Mesendoderm (in vitro differentiated cells): ENCODE data around the gene TAS2R40.

Source experiments
- DNase-seq: peaks from one replicate; pipeline ENCODE4 v3.0.0; 2013
- H2AK5ac ChIP-seq: 2 replicates; pipeline ENCODE4 v1.6.1; 2013; ENCODE audit warnings: low read length, inconsistent platforms
- H2BK120ac ChIP-seq: 2 replicates; pipeline ENCODE4 v1.6.1; 2013; ENCODE audit warnings: low read depth, mild to moderate bottlenecking, low read length, moderate library complexity, mixed read lengths
- H2BK15ac ChIP-seq: replicated peaks from 2 replicates; pipeline ENCODE4 v1.6.1; 2013; ENCODE audit warnings: low read depth, mild to moderate bottlenecking, moderate library complexity
- H2BK5ac ChIP-seq: 2 replicates; pipeline ENCODE4 v1.6.1; 2013; ENCODE audit warnings: low read length, inconsistent platforms
- H3K18ac ChIP-seq: 2 replicates; pipeline ENCODE4 v1.6.1; 2013; ENCODE audit warnings: mild to moderate bottlenecking, low read length, mixed read lengths
- H3K23ac ChIP-seq: one replicate; pipeline ENCODE4 v1.6.1; 2013; ENCODE audit warnings: low read length
- H3K27ac ChIP-seq: 2 replicates; pipeline ENCODE4 v1.5.1; 2013; ENCODE audit warnings: low read depth, mild to moderate bottlenecking, inconsistent platforms, low read length, moderate library complexity
- H3K27me3 ChIP-seq: 2 replicates; pipeline ENCODE4 v1.6.1; 2013; ENCODE audit warnings: low read length, control low read depth, mild to moderate bottlenecking, inconsistent platforms; ENCODE audit not compliant: insufficient read depth, poor library complexity
- H3K36me3 ChIP-seq: 2 replicates; pipeline ENCODE4 v1.6.1; 2013; ENCODE audit warnings: low read length, inconsistent platforms; ENCODE audit not compliant: control insufficient read depth, insufficient read depth
- H3K4ac ChIP-seq: one replicate; pipeline ENCODE4 v1.6.1; 2013; ENCODE audit warnings: low read depth, mild to moderate bottlenecking, low read length, moderate library complexity
- H3K4me1 ChIP-seq: 2 replicates; pipeline ENCODE4 v1.6.1; 2013; ENCODE audit warnings: low read depth, low read length, inconsistent platforms; ENCODE audit not compliant: control insufficient read depth
- H3K4me2 ChIP-seq: 2 replicates; pipeline ENCODE4 v1.6.1; 2013; ENCODE audit warnings: low read length
- H3K4me3 ChIP-seq: 2 replicates; pipeline ENCODE4 v1.5.1; 2013; ENCODE audit warnings: mild to moderate bottlenecking, low read length
- H3K56ac ChIP-seq: one replicate; pipeline ENCODE4 v1.6.1; 2013; ENCODE audit warnings: low read length
- H3K79me1 ChIP-seq: 2 replicates; pipeline ENCODE4 v1.6.1; 2013; ENCODE audit warnings: low read length, inconsistent platforms
- H3K79me2 ChIP-seq: 2 replicates; pipeline ENCODE4 v1.6.1; 2013; ENCODE audit warnings: mild to moderate bottlenecking, low read length; ENCODE audit not compliant: control insufficient read depth, insufficient read depth
- H3K9ac ChIP-seq: 2 replicates; pipeline ENCODE4 v1.6.1; 2013; ENCODE audit warnings: low read length, inconsistent platforms
- H4K5ac ChIP-seq: one replicate; pipeline ENCODE4 v1.6.1; 2013; ENCODE audit warnings: low read length
- H4K8ac ChIP-seq: one replicate; pipeline ENCODE4 v1.6.1; 2013; ENCODE audit warnings: low read depth, mild to moderate bottlenecking, control low read depth, low read length, moderate library complexity
- WGBS: extraction: QIAGEN DNeasy Blood & Tissue Kit; methylation state at CpG from one replicate; pipeline ENCODE4 v1.1.7; 2013; ENCODE audit warnings: low lambda C conversion rate, missing lambda C conversion rate; ENCODE audit not compliant: insufficient coverage; ENCODE audit errors: extremely low coverage; 5-methylcytosine and 5-hydroxymethylcytosine counted together

The TAS2R40 gene

GRCh38 chr7:143234533-143234875 lies 12.7 kb downstream of the TAS2R40 start:
- Histone ChIP-seq H3K4me1 (no peaks in the 10 kb centered on the region), H3K4ac (no peak overlapping the region), H2BK5ac (no peak overlapping the region), H3K4me2 (no peak overlapping the region), H3K18ac (no peak overlapping the region), H3K4me3 (no peak overlapping the region), H3K79me2 (no peaks in the 10 kb centered on the region), H2AK5ac (no peak overlapping the region), H3K56ac (no peak overlapping the region), H3K9ac (no peak overlapping the region), H2BK120ac (no peak overlapping the region), H4K5ac (no peak overlapping the region), H2BK15ac (no peak overlapping the region), H3K79me1 (no peaks in the 10 kb centered on the region), H3K23ac (no peak overlapping the region), H3K27ac (no peak overlapping the region), H3K27me3 (no peaks in the 10 kb centered on the region), H4K8ac (no peak overlapping the region), H3K36me3 (no peaks in the 10 kb centered on the region)
- WGBS = no CpG with 5 or more reads among the region's 3 CpGs
- DNase-seq = no peak

- H2BK15ac ChIP-seq = no peak overlapping the region
- no peak overlapping the region for H4K8ac ChIP-seq
- no peak overlapping the region for H4K5ac ChIP-seq
- no peak overlapping the region for H3K56ac ChIP-seq
- no peak overlapping the region for H2BK5ac ChIP-seq
- no peak overlapping the region for H3K4me2 ChIP-seq
- no peaks in the 10 kb centered on the region for H3K27me3 ChIP-seq
- WGBS = no CpG with 5 or more reads among the region's 1 CpG
- H3K4me3 ChIP-seq = no peak overlapping the region
- H3K36me3 ChIP-seq = no peaks in the 10 kb centered on the region
- no peak overlapping the region for H3K18ac ChIP-seq
- H3K79me1 ChIP-seq = no peaks in the 10 kb centered on the region
- H3K27ac ChIP-seq = no peak overlapping the region
- H2BK120ac ChIP-seq = no peak overlapping the region
- no peak for DNase-seq
- no peak overlapping the region for H3K4ac ChIP-seq
- no peaks in the 10 kb centered on the region for H3K79me2 ChIP-seq
- H3K4me1 ChIP-seq = no peaks in the 10 kb centered on the region
- no peak overlapping the region for H2AK5ac ChIP-seq
- H3K23ac ChIP-seq = no peak overlapping the region
- no peak overlapping the region for H3K9ac ChIP-seq
Observed at GRCh38 chr7:143235561-143235960, 13.7 kb downstream of the TAS2R40 start.

GRCh38 chr7:143236408-143236990 lies 14.7 kb downstream of the TAS2R40 start:
- Histone ChIP-seq H3K4me2 (no peak overlapping the region), H3K79me1 (no peaks in the 10 kb centered on the region), H4K8ac (no peak overlapping the region), H3K79me2 (no peaks in the 10 kb centered on the region), H2BK15ac (no peak overlapping the region), H3K4ac (no peak overlapping the region), H3K4me3 (no peak overlapping the region), H3K56ac (no peak overlapping the region), H3K27me3 (no peaks in the 10 kb centered on the region), H2AK5ac (no peak overlapping the region), H4K5ac (no peak overlapping the region), H3K23ac (no peak overlapping the region), H3K4me1 (no peaks in the 10 kb centered on the region), H3K36me3 (no peaks in the 10 kb centered on the region), H3K27ac (no peak overlapping the region), H2BK5ac (no peak overlapping the region), H3K9ac (no peak overlapping the region), H2BK120ac (no peak overlapping the region), H3K18ac (no peak overlapping the region)
- DNase-seq = no peak
- no CpG with 5 or more reads among the region's 3 CpGs for WGBS

- Histone ChIP-seq H3K4me2 (no peak overlapping the region), H3K23ac (no peak overlapping the region), H3K4ac (no peak overlapping the region), H3K56ac (no peak overlapping the region), H3K18ac (no peak overlapping the region), H3K79me1 (no peaks in the 10 kb centered on the region), H2BK120ac (no peak overlapping the region), H2BK5ac (no peak overlapping the region), H3K36me3 (no peaks in the 10 kb centered on the region), H4K5ac (no peak overlapping the region), H3K79me2 (no peaks in the 10 kb centered on the region), H2AK5ac (no peak overlapping the region), H3K4me1 (no peaks in the 10 kb centered on the region), H3K27me3 (no peaks in the 10 kb centered on the region), H3K27ac (no peak overlapping the region), H3K4me3 (no peak overlapping the region), H2BK15ac (no peak overlapping the region), H3K9ac (no peak overlapping the region), H4K8ac (no peak overlapping the region)
- no peak for DNase-seq
Observed at GRCh38 chr7:143237366-143237765, 15.5 kb downstream of the TAS2R40 start.

GRCh38 chr7:143238289-143238980 lies 16.6 kb downstream of the TAS2R40 start:
- H3K79me1 ChIP-seq = no peaks in the 10 kb centered on the region
- H3K4me2 ChIP-seq = no peak overlapping the region
- H3K79me2 ChIP-seq = no peaks in the 10 kb centered on the region
- H3K27ac ChIP-seq = no peak overlapping the region
- no peak overlapping the region for H3K4ac ChIP-seq
- no peaks in the 10 kb centered on the region for H3K36me3 ChIP-seq
- no peak overlapping the region for H3K56ac ChIP-seq
- no peak overlapping the region for H2AK5ac ChIP-seq
- no peak overlapping the region for H2BK15ac ChIP-seq
- no peak overlapping the region for H3K23ac ChIP-seq
- H3K27me3 ChIP-seq = no peaks in the 10 kb centered on the region
- H2BK5ac ChIP-seq = no peak overlapping the region
- H3K18ac ChIP-seq = no peak overlapping the region
- H3K4me3 ChIP-seq = no peak overlapping the region
- no peak overlapping the region for H4K5ac ChIP-seq
- no peak overlapping the region for H3K9ac ChIP-seq
- H2BK120ac ChIP-seq = no peak overlapping the region
- no peaks in the 10 kb centered on the region for H3K4me1 ChIP-seq
- no peak overlapping the region for H4K8ac ChIP-seq
- WGBS = no CpG with 5 or more reads among the region's 1 CpG
- DNase-seq = no peak

GRCh38 chr7:143239813-143240212 lies 18.0 kb downstream of the TAS2R40 start:
- no peak overlapping the region for H3K4me3 ChIP-seq
- no peaks in the 10 kb centered on the region for H3K36me3 ChIP-seq

More at GRCh38 chr7:143239813-143240212, 18.0 kb downstream of the TAS2R40 start:
- no peak overlapping the region for H4K5ac ChIP-seq
- DNase-seq = no peak
- no peaks in the 10 kb centered on the region for H3K27me3 ChIP-seq
- no peak overlapping the region for H2BK5ac ChIP-seq
- H3K18ac ChIP-seq = no peak overlapping the region
- H3K56ac ChIP-seq = no peak overlapping the region
- no peak overlapping the region for H2BK120ac ChIP-seq
- H3K4me1 ChIP-seq = no peaks in the 10 kb centered on the region
- no peak overlapping the region for H2BK15ac ChIP-seq
- no peak overlapping the region for H4K8ac ChIP-seq
- H3K4me2 ChIP-seq = no peak overlapping the region
- no peak overlapping the region for H3K4ac ChIP-seq
- H2AK5ac ChIP-seq = no peak overlapping the region
- no peaks in the 10 kb centered on the region for H3K79me2 ChIP-seq
- H3K9ac ChIP-seq = no peak overlapping the region
- no peaks in the 10 kb centered on the region for H3K79me1 ChIP-seq
- H3K27ac ChIP-seq = no peak overlapping the region
- no peak overlapping the region for H3K23ac ChIP-seq
